HepG2 (cell line): Measurements from ENCODE around the gene PRR5L. TPM values are rescaled to one million over a fixed set of nuclear protein-coding genes. Genes with fewer than 3 reads are reported as not detected.

ENCODE experiments used
- ATAC-seq: fragments of 200-7000 bp; cut with Tn5 transposase; 3 replicates; pipeline ENCODE4 v1.9.1; 2020; ENCODE audit warnings: mild to moderate bottlenecking, moderate library complexity
- BruUV-seq: library from RNA; stranded (reverse); fragments of 400-500 nt; replicated peaks from 2 replicates; lab custom pipeline; 2021; lab: Mats Ljungman, UMichigan
- CTCF ChIA-PET: fragments of 300-600 bp; formaldehyde crosslinking; extraction: SDS; loops from one replicate; lab custom pipeline; 2021; ENCODE audit warnings: low total read pairs, inconsistent platforms, low intra/inter-chr PET ratio; lab: Yijun Ruan, JAX
- POLR2A ChIA-PET: fragments of 350-600 bp; sonication (Branson Sonifier 250); formaldehyde crosslinking; loops from one replicate; lab custom pipeline; 2020; ENCODE audit warnings: antibody characterized with exemption, inconsistent platforms; lab: Yijun Ruan, JAX
- DNase-seq: peaks from one replicate; pipeline ENCODE4 v3.0.0-alpha.2; 2015; ENCODE audit warnings: low spot score
- FAIRE-seq: peaks from 3 replicates; lab custom pipeline; 2011; peaks lifted over from hg19 to GRCh38; lab: Jason Lieb, UNC
- H2AFZ ChIP-seq: one replicate; pipeline ENCODE4 v1.6.1; 2011; ENCODE audit warnings: low read length, inconsistent platforms
- H3K27ac ChIP-seq: fragments of 300-600 bp; 3 replicates; pipeline ENCODE4 v1.8.0; 2011; ENCODE audit warnings: mixed run types, mild to moderate bottlenecking, mixed read lengths, low read length, inconsistent platforms; ENCODE audit not compliant: insufficient read depth; ENCODE audit errors: extremely low read length
- H3K27me3 ChIP-seq, 2 experiments: fragments of 200-600 bp in 1 of 2; 2 replicates in 1 of 2; 3 replicates in 1 of 2; pipeline versions ENCODE4 v1.6.0 to v1.8.0; 2011; ENCODE audit warnings: low read length in 2 of 2, mild to moderate bottlenecking in 2 of 2, moderate library complexity in 2 of 2, inconsistent platforms in 1 of 2; ENCODE audit not compliant: insufficient read depth in 2 of 2, control insufficient read depth in 1 of 2
- H3K36me3 ChIP-seq, 2 experiments: fragments of 200-600 bp in 1 of 2; replicated peaks in 1 of 2; 2 replicates in 1 of 2; 3 replicates in 1 of 2; pipeline versions ENCODE4 v1.5.1 to v1.8.0; 2011; ENCODE audit warnings: low read length in 2 of 2, inconsistent platforms in 1 of 2; ENCODE audit not compliant: insufficient read depth in 2 of 2, control insufficient read depth in 1 of 2
- H3K4me1 ChIP-seq: 2 replicates; pipeline ENCODE4 v1.5.1; 2012; ENCODE audit warnings: low read length, inconsistent platforms; ENCODE audit not compliant: insufficient read depth
- H3K4me2 ChIP-seq: 2 replicates; pipeline ENCODE4 v1.6.0; 2011; ENCODE audit warnings: low read depth, low read length, inconsistent platforms
- H3K4me3 ChIP-seq, 3 experiments: fragments of 200-600 bp in 1 of 3; sonication (generic), shearing (Covaris generic) in 1 of 3; replicated peaks in 1 of 3; 2 replicates each; pipeline ENCODE4 v1.5.1; 2011 to 2016; ENCODE audit warnings: low read length in 3 of 3, inconsistent platforms in 2 of 3, low read depth in 2 of 3, mild to moderate bottlenecking in 2 of 3, control low read depth in 1 of 3, mixed read lengths in 1 of 3; ENCODE audit not compliant: insufficient read depth in 1 of 3
- H3K79me2 ChIP-seq: one replicate; pipeline ENCODE4 v1.6.1; 2011; ENCODE audit warnings: low read length, inconsistent platforms; ENCODE audit not compliant: insufficient read depth
- H3K9ac ChIP-seq: 2 replicates; pipeline ENCODE4 v1.6.0; 2011; ENCODE audit warnings: mild to moderate bottlenecking, low read depth, low read length, inconsistent platforms; ENCODE audit not compliant: insufficient read depth
- H3K9me3 ChIP-seq: 2 replicates; pipeline ENCODE4 v1.5.1; 2012; ENCODE audit warnings: mild to moderate bottlenecking, low read length
- H4K20me1 ChIP-seq: 2 replicates; pipeline ENCODE4 v1.6.0; 2011; ENCODE audit warnings: inconsistent platforms, mild to moderate bottlenecking, low read length, moderate library complexity; ENCODE audit not compliant: insufficient read depth
- CAMTA2 ChIP-seq: sonication (generic); formaldehyde crosslinking; IDR thresholded peaks from 2 replicates; pipeline ENCODE4 v1.4.0; 2020; ENCODE audit warnings: mild to moderate bottlenecking, missing genetic modification reagents, borderline replicate concordance
- DZIP1 ChIP-seq: sonication (generic); formaldehyde crosslinking; IDR thresholded peaks from 2 replicates; pipeline ENCODE4 v1.5.0; 2020; ENCODE audit warnings: mild to moderate bottlenecking, missing genetic modification reagents
- FIP1L1 ChIP-seq: fragments of 200-400 bp; formaldehyde crosslinking; IDR thresholded peaks from 2 replicates; pipeline ENCODE4 v1.6.1; 2018; ENCODE audit warnings: low read depth, mild to moderate bottlenecking, low read length, moderate library complexity, borderline replicate concordance; ENCODE audit not compliant: insufficient read depth
- HNF4G ChIP-seq, 2 experiments: sonication (generic) in 1 of 2; formaldehyde crosslinking in 1 of 2; IDR thresholded peaks; 2 replicates each; pipeline versions ENCODE4 v1.4.0 to v1.6.1; 2011 to 2020; ENCODE audit warnings: borderline replicate concordance in 2 of 2, low read depth in 2 of 2, mild to moderate bottlenecking in 2 of 2, low read length in 1 of 2, missing genetic modification reagents in 1 of 2, moderate library complexity in 1 of 2
- MLLT10 ChIP-seq: sonication (generic); formaldehyde crosslinking; IDR thresholded peaks from 2 replicates; pipeline ENCODE4 v1.4.0; 2020; ENCODE audit warnings: missing genetic modification reagents
- ZNF205 ChIP-seq: IDR thresholded peaks from 2 replicates; pipeline ENCODE4 v1.6.1; 2018; ENCODE audit warnings: missing biosample characterization, missing genetic modification reagents
- ZNF253 ChIP-seq: sonication (generic); formaldehyde crosslinking; IDR thresholded peaks from 2 replicates; pipeline ENCODE4 v1.8.0; 2022; ENCODE audit warnings: mild to moderate bottlenecking, missing genetic modification reagents, borderline replicate concordance
- WGBS: methylation state at CpG from one replicate; pipeline ENCODE4 v1.1.6; 2017; ENCODE audit warnings: low lambda C conversion rate; 5-methylcytosine and 5-hydroxymethylcytosine counted together
- in situ Hi-C: cut with HindIII; loops from 2 replicates; pipeline ENCODE4 v1.10.0; 2017; ENCODE audit warnings: low pct_unique_long_range_greater_than_20kb; ENCODE audit not compliant: extremely low pct_ligation_motif_present
- intact Hi-C: fragments of 100-400 bp; cut with micrococcal nuclease; formaldehyde crosslinking; loops from one replicate; pipeline ENCODE4 v1.10.0; 2022; ENCODE audit not compliant: unreplicated experiment
- polyA plus RNA-seq, 8 experiments: library from polyadenylated mRNA; depleted of rRNA in 3 of 8; stranded (reverse) in 7 of 8; unstranded in 1 of 8; fragments of >200 nt; fragmentation: Illumina TruSeq in 4 of 8; extraction: Trizol in 4 of 8; gene quantifications; 2 replicates each; pipeline versions ENCODE4 v1.2.1 to v1.2.3, GENCODE V29; 2011 to 2016; ENCODE audit warnings: low read depth in 4 of 8, missing spikeins in 1 of 8, mixed read lengths in 1 of 8; ENCODE audit not compliant: insufficient read depth in 1 of 8
- total RNA-seq, 5 experiments: library from RNA; depleted of rRNA; stranded (reverse); fragments of >200 nt; fragmentation: Illumina TruSeq; extraction: Trizol; gene quantifications; 2 replicates each; pipeline ENCODE4 v1.2.3, GENCODE V29; 2016; ENCODE audit warnings: low read depth in 1 of 5
- TF ChIP-seq, protein P1 (sequence below): IDR thresholded peaks from 2 replicates; pipeline ENCODE4 v1.6.1; 2016; ENCODE audit warnings: low read depth, control low read depth

Gene PRR5L
- total and polyA plus RNA-seq, 2 of the 13 experiments (the other 11 are each of a cell fraction or from before 2014, with no cell fraction given), result 0.16 TPM; not detected in 1

DNA sequence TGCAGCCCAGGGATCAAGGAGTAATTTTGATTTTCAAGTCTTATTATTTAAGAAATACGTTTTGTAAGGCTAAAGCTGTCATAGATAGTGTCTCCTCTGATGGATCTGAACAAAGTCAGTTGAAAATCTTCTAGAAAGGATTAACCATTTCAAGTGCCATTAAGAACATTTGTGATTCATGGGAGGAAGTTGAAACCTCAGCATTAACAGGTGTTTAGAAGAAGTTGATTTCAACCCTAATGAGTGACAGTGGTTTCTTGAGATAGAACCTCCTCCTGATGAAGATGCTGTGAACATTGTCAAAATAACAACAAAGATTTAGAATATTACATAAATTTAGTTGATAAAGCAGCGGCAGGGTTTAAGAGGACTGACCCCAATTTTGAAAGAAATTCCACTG, 61.7 kb downstream of the PRR5L start:
- Histone ChIP-seq H2AFZ (no peak overlapping the region), H3K27me3 (peaks cover 0 to 11% of the 10 kb centered on the region in 2 experiments; a peak in 3 of 5 replicates), H3K79me2 (no peaks in the 10 kb centered on the region), H4K20me1 (no peaks in the 10 kb centered on the region), H3K9me3 (no peaks in the 10 kb centered on the region), H3K4me3 (no peak overlapping the region), H3K27ac (no peak overlapping the region), H3K4me2 (no peak overlapping the region), H3K36me3 (no peaks in the 10 kb centered on the region), H3K4me1 (no peaks in the 10 kb centered on the region), H3K9ac (no peak overlapping the region)
- FAIRE-seq (no peak), DNase-seq (no peak), ATAC-seq (no peak)
- in situ Hi-C loops, result no loop called here
- POLR2A ChIA-PET, result no interaction called here
- intact Hi-C loops, result no loop called here
- no peak for TF ChIP-seq DZIP1 (CRISPR knock-in tag)
- CTCF ChIA-PET, result no interaction called here
- no TSS peak for BruUV-seq
- 0% methylated on average over 2 of the region's 2 CpGs for WGBS

GRCh38 chr11:36358436-36358835, 62.3 kb downstream of the PRR5L start:
- H3K4me2 ChIP-seq, result no peak overlapping the region
- DNase-seq, result no peak
- no peak overlapping the region for H3K4me3 ChIP-seq
- H3K9me3 ChIP-seq, result no peaks in the 10 kb centered on the region
- no TSS peak for BruUV-seq
- ChIA-PET CTCF (no interaction called here), POLR2A (no interaction called here)
- ATAC-seq, result no peak
- H3K36me3 ChIP-seq, result no peaks in the 10 kb centered on the region
- intact Hi-C loops, result no loop called here
- no peak overlapping the region for H2AFZ ChIP-seq
- no peaks in the 10 kb centered on the region for H3K79me2 ChIP-seq
- peaks cover 0 to 17% of the 10 kb centered on the region in 2 experiments; a peak in 4 of 5 replicates for H3K27me3 ChIP-seq
- WGBS, result 54% methylated on average over 3 of the region's 3 CpGs
- TF ChIP-seq CAMTA2, result no peak
- TF ChIP-seq ZNF205 (CRISPR knock-in tag), result no peak
- TF ChIP-seq HNF4G (IDR thresholded peaks at IDR 0.05; ENCODE audit: borderline replicate concordance, low read depth, low read length), result no peak
- TF ChIP-seq HNF4G (CRISPR knock-in tag; IDR thresholded peaks at IDR 0.05; ENCODE audit: borderline replicate concordance, low read depth), result no peak
- TF ChIP-seq, protein P1, sequence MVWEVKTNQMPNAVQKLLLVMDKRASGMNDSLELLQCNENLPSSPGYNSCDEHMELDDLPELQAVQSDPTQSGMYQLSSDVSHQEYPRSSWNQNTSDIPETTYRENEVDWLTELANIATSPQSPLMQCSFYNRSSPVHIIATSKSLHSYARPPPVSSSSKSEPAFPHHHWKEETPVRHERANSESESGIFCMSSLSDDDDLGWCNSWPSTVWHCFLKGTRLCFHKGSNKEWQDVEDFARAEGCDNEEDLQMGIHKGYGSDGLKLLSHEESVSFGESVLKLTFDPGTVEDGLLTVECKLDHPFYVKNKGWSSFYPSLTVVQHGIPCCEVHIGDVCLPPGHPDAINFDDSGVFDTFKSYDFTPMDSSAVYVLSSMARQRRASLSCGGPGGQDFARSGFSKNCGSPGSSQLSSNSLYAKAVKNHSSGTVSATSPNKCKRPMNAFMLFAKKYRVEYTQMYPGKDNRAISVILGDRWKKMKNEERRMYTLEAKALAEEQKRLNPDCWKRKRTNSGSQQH, result no peak
- no peak for TF ChIP-seq MLLT10 (CRISPR knock-in tag)
- TF ChIP-seq ZNF253, result no peak
- TF ChIP-seq FIP1L1, result no peak
- H3K27ac ChIP-seq, result no peak overlapping the region
- FAIRE-seq, result no peak
- no peaks in the 10 kb centered on the region for H4K20me1 ChIP-seq
- H3K9ac ChIP-seq, result no peak overlapping the region
- H3K4me1 ChIP-seq, result no peaks in the 10 kb centered on the region
- in situ Hi-C loops, result no loop called here
